ENCODE results near the gene APOOL.

DNA sequence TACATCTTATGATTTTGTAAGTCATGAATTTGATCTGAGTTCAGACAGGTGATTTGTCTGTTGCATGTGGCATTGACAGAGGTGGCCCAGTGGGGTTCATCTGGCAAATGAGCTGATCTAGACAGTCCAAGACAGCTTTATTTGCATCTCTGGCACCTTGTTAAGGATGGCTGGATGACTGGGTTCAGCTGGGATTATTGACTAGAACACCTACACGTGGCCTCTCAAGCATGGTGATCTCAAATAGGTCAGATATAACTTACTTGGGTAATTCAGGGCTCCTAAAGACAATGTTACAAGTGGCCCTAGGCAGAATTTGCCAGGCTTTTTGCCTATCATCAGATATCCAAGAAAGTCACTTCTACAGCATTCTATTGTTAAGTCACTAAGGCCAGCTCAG is 48.0 kb downstream of the APOOL start:
- TF ChIP-seq CTCF (IDR thresholded peaks at IDR 0.05) (no peak), POLR2A (IDR thresholded peaks at IDR 0.05) (no peak)

Data from body of pancreas (tissue), 4 donors.